Brain pericyte (primary cell): ENCODE data around the gene RAB40B.
"Not testable (repeated sequence)": the region's sequence is repeated elsewhere in the genome, so short reads cannot be mapped to it uniquely, and the experiment has no call there.

ENCODE experiments used
- DNase-seq: peaks from one replicate; pipeline ENCODE4 v3.0.0-alpha.2; 2012; ENCODE audit warnings: low read depth, low spot score

RAB40B gene

GRCh38 chr17:82668024-82668630, 30.4 kb downstream of the RAB40B start:
- DNase-seq = no peak

- no peak for DNase-seq
Observed at GRCh38 chr17:82667668-82668000, 30.9 kb downstream of the RAB40B start.

- DNase-seq = no peak
Observed at GRCh38 chr17:82666931-82667667, 31.4 kb downstream of the RAB40B start.

- no peak for DNase-seq
Observed at GRCh38 chr17:82665891-82666290, 32.6 kb downstream of the RAB40B start.

GRCh38 chr17:82665217-82665616, 33.3 kb downstream of the RAB40B start:
- DNase-seq = no peak

GRCh38 chr17:82664701-82665182, 33.8 kb downstream of the RAB40B start:
- DNase-seq = no peak

- no peak for DNase-seq
Observed at GRCh38 chr17:82664276-82664575, 34.3 kb downstream of the RAB40B start.

GRCh38 chr17:82663381-82664275, 34.9 kb downstream of the RAB40B start:
- no peak for DNase-seq

GRCh38 chr17:82662711-82663261, 35.7 kb downstream of the RAB40B start:
- DNase-seq = no peak

- DNase-seq = no peak
Observed at GRCh38 chr17:82661717-82662683, 36.5 kb downstream of the RAB40B start.

GRCh38 chr17:82659886-82660285, 38.6 kb downstream of the RAB40B start:
- no peak for DNase-seq

GRCh38 chr17:82658796-82659452, 39.6 kb downstream of the RAB40B start:
- no peak for DNase-seq

GRCh38 chr17:82658331-82658730, 40.2 kb downstream of the RAB40B start:
- no peak for DNase-seq

- no peak for DNase-seq
Observed at GRCh38 chr17:82657926-82658325, 40.6 kb downstream of the RAB40B start.

- DNase-seq = no peak
Observed at GRCh38 chr17:82656266-82656665, 42.2 kb downstream of the RAB40B start.

- DNase-seq = no peak
Observed at GRCh38 chr17:82655523-82655922, 43.0 kb downstream of the RAB40B start.

- DNase-seq = no peak
Observed at GRCh38 chr17:82655038-82655479, 43.4 kb downstream of the RAB40B start.

- not testable (repeated sequence) for DNase-seq
Observed at GRCh38 chr17:82654611-82655010, 43.9 kb downstream of the RAB40B start.

- no peak for DNase-seq
Observed at GRCh38 chr17:82653651-82654528, 44.6 kb downstream of the RAB40B start.
